HG03108 (cell line): ENCODE results near the gene SKAP1.

ENCODE experiments used
- ATAC-seq: cut with Tn5 transposase; IDR thresholded peaks from one replicate; pipeline ENCODE4 v1.9.1; 2021; ENCODE audit warnings: moderate library complexity; ENCODE audit not compliant: unreplicated experiment

The SKAP1 gene

DNA sequence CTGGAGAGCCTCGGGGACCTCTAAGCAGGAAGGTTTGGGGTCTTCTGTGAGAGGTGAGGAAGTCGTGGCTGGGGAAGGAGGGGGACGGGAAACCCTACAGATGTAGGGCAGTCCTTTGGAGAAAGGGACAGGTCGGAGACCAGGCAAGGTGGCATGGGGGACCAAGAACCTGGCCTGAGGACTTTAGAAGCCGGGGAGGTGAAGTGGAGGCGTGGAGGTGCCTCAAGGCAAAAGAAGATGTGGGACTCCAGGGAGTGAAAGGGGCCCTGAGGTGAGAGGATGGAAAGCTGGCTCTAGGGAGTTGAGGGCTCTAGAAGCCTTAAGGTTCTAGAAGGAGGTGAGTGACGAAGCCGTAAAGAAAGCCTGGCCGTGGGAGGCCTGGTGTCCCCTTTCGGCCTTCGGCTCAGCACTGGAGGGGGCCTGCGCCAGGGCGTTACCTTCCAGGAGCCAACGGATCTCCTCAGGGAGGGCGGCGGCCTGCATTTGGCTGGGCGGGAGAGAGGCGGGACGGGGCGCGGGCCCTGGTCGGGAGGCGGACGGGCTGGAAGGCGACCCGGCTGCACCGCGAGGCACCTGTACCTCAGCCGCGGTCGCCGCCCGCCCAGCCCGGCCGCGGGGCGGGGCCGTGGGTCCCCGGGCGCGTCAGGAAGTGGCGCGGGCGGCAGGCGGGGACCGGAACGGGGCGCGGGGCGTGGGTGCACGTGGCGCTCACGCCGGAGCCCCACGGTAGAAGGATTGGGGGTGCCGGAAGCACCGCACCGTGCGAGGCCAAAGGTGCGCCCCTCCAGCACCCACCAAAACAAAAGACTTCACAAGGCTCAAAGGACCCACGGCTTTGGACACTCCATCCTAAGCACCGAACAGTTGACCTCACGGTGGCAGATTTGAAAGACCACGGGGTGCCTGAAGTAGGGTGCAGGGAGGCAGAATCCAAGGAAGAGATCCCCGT, at the start of gene SKAP1:
Gene SKAP1 (minus strand): TSS at position 577 of the 949 bp plus-strand sequence.
- ATAC-seq: peak; percentile 53

DNA sequence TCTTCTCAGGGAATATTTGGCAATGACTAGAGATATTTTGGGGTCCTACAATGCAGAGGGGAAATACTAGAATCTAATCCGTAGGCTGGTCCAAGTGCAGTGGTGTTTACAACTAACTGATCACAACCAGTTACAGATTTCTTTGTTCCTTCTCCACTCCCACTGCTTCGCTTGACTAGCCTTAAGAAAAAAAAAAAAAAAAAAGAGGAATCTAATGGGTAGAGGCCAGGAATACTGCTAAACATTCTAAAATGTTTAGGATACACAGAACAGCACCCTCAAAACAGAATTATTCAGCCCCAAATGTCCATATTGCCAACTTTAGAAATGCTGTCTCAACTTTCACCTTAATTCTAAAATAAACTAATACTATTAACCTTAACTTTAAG, 49.0 kb upstream of the SKAP1 start:
- no peak for ATAC-seq

DNA sequence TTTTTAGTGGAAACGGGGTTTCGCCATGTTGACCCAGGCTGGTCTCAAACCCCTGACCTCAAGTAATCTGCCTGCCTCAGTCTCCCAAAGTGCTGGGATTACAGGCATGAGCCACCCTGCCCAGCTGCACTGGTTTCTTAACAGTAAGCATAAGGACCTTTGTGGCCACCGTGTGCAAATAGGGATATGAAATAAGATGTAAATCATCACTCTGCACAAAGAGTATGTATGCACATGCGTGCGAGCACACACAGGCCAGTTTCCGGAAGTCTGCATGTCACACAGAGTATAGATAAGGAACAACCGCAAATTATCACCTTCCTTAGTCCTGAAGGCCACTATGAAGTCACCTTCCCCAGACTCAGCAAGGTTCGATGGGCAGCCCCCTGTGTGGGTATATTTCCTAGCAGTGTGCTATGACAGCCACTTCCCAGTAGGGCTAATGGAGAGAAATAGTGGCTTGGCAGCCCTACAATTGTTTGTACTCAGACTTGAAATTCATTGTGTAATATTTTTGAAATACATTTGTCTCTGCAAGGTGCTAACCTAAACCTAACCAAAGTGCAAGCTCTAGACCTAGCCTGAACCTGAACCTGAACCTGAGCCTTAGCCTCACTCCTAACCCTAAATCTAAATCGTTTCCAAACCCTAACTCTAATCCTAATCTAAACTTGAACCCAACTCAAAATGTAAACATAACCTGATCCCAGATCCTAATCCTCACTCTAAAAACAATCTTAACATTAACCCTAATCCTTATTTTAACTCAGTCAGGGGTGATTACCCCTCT, 48.4 kb upstream of the SKAP1 start:
- ATAC-seq: peak; percentile 80

DNA sequence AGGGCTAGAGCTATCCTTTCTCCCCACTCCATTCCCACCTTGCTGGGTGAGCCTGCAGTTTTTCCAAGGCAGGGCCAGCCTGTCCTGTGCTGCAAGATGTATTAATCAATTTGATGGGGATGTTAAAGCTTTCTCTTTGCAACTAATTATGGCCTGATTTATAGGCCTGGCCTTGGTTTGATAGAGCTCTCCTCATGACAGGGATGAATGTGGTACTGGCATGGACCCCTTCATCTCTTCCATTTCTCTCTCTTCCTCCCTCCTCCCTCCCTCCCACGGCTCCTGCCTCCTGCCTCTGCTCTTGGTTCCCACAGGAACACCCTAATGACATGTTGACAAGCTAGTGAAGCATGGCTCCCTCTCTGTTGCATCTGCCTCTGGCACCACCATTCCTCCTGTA, 47.2 kb upstream of the SKAP1 start:
- ATAC-seq: no peak

DNA sequence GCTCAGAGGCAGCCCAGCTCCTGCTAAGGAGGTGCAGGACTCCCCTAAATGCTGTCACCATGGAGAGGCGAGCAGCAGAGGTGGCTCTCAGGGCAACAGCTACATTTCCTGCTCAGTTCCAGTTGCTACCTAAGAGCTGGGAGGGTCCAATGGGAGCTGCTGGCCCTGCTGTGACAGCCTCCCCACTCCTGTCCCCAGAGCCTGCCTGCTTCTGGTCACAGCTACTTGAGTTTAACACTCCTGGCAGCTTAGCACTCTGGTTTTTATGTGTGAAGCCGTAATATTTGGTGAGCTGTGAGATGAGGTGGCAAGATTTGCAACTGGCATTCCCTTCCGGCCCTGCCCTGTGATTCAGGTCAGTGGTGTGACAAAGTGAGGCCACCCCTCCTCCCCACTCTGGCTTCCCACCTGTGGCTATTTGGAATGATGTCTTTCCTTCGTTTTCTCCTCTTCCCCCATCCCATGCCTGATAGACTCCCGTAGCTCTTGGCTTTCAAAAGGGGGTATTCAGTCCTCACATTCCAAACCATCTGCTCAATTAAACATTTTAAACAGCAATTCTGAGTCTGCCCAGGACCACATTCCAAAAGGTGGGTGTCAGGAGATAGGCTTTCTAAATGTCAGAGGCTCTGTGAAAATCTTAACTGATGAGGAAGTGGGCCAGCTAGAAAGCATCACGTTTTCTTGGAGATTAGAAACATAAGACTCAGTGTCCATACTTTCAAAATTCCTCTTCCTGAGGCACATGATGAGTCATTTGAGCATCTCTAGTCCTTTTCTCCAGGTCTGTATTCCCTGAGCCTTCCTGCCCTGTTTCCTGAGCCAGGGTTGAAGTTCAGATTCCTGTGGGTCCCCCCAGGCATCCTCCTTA, 42.6 kb upstream of the SKAP1 start:
- ATAC-seq: no peak

DNA sequence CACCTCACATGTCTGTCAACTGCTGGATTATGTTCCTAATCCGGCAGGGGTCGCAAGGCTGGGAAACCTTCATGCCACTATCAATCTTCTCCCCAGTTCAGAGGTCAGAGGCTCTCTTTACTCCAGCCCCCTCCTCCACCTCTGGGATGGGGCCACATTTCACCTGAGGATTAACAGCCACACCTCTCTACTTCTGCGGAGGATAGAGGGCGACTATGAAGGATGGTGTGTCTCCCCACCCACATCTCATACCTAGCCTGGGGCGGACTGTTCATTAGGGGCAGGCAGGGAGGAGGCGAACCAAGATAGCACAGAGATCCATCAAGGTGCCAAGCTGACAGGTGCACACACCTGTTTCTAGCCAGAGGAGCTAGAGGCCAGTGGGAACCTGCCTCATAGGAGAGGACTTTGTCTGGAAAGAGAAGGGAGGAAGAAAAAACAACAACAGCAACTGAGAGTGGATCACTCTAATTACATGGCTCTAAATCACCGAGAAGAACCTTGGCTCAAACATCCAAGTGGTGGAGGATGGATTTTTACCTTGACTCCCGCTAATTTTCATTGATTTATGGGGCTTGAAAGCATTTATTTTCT, 41.9 kb upstream of the SKAP1 start:
- no peak for ATAC-seq

DNA sequence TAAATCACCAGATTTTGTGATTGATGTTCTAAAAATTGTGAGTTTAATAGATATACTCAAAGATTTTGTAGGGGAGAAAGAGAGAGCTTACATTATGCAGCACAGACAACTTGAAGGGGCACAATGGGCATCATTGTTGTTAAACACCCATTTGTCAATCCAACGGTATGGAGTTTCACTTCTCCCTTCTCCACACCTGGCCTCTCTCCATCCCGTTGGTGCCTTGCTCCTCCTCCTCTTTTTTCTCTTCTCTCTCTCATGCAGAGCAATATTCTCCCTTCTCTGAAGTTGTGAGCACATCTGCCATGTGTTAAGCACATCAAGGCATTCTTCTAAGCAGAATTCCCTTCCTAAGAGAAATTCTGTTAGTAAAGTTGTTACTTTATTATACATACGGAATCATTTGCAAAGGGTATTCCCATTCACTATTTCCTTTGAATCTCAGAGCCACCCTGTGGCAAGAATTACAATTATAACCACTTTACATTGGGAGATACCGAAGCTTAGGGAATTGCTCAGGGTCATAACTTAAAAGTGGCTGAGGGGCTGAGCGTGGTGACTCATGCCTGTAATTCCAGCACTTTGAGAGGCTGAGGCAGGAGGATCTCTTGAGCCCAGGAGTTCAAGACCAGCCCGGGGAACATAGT, 40.5 kb upstream of the SKAP1 start:
- ATAC-seq: no peak

DNA sequence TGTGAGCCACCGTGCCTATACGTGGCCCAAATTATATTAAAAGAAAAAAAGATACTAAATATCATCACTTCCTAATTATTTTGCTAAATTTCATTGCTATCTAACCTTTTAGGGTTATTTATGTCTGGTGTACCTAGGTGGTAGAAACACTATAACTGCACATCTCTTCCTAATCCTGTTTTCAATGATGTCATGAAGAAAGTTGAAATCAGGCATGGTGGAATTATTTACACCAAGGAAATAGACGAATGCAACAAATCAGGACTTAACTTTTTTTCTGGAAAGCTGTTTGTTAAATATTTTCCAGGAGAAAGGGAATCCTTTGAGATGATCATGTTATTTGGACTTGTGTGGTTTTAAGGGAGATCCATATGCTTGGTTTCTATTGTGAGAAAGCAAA, 39.2 kb upstream of the SKAP1 start:
- no peak for ATAC-seq

DNA sequence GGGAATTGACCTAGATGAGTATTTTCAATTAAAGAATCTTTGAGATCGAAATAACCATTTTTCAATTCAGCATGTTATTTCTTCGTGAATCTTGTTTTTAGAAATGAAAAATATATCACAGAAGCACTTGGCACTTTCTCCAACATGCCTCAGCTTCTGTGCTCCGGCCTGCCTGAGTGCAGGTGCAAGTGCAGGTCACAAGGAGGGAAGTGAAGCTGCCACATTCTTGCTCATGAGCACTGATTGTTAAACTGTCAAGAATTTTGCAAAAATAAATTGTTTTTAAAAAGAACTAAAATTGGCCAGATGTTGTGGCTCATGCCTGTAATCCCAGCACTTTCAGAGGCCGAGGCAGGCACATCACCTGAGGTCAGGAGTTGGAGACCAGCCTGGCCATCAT, 38.3 kb upstream of the SKAP1 start:
- no peak for ATAC-seq

DNA sequence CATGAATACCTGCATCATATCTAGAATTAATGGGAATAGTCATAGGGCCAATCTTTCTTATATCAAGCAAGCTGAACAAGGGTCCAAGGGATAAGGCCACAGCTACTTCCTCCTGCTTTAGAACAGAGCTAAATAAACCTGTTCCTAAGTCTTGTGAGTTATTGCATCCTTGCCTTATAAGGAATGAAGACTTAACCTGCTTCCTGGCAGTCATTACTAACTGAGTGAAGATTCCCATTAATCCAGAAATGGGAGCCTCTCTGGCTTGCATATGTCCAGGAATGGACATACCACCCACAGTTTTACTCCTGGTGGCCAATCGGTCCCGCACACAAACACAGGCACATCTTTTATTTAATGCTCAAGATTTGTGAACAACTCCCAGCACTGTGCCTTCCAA, 35.9 kb upstream of the SKAP1 start:
- no peak for ATAC-seq

DNA sequence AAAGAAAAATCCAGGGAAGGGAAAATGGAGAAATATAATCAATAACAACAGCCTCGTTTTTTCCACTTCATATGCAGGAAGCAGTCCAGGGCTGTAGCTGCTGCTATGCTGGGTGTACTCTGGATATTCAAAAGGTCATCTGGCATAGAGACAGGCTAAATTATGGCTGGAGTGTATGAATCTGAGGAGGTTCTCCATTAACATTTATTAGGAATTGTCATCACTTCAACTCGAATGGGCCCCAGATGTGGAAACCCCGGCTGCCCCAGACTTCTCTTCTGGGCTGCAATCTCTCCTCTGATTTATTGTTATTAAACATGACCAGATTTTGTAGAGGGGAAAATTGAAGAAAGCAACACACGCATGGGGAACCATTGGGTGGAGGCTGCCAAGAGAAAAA, 33.5 kb upstream of the SKAP1 start:
- ATAC-seq: no peak

DNA sequence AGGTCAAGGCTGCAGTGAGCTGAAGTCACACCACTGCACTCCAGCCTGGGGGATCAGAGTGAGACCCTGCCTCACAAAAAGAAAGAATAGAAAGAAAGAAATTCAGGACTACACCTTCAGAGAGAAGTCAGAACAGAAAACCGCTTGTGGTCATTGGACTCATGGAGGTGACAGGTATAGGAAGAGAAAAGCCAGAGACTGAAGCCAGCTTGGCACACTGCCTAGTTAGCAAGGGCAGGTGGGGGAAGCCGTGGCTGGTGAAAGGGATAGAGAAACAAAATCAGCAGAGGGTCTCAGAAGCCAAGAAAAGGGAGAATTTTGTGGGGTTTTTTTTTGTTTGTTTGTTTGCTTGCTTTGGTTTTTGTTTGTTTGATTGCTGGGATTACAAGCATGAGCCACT, 32.9 kb upstream of the SKAP1 start:
- no peak for ATAC-seq

DNA sequence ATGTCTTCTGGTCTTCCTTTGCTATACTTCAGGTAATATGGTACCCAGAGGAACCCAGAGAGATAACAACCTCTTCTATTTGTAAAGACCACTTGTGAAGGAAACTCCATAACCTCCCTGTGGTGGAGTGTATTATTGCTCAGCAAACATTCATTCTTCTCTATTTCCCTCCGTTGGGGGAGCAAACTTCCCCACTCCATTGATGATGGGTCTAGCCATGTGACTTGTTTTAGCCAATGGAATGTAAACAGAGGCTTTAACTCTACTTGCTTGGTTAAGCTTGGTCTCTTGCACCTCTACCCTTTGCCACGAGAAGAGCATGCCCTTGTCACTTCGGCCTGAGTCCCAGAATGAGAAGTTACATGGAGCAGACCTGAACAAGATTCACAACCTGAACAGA, 30.0 kb upstream of the SKAP1 start:
- ATAC-seq: no peak

DNA sequence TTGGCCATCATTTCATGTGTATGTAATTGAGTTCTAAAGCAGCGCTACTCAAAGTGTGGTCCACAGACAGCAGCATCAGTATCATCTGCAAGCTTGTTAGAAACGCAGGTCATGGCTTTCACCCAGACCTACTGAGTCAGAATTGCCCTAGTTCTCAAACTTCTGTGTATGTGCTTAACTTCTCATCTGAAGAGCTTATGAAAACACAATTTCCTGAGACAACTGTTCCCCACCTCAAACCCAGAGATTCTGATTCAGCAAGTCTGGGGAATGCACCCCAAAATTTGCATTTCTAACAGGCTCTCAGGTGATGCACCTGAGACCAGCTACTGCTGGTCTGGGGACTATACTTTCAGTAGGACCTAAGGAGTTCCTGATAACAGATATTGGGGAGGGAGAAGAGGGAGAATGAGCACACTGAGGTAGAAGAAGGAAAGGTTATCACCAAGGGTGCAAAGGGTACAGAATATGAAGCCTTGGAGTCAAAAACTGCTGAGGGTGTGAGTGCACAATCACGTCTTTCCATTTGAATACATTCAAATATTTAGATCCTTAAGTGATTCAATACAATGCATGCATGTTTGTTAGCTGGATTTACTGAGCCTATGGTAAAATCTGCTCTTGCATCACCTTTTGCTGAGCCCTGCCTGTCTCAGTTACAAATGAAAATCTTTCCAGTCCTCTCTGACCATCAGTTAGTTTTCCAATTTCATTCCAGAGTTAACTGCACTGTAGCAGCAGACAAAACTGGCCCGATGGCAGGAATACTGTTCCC, 29.2 kb upstream of the SKAP1 start:
- no peak for ATAC-seq

DNA sequence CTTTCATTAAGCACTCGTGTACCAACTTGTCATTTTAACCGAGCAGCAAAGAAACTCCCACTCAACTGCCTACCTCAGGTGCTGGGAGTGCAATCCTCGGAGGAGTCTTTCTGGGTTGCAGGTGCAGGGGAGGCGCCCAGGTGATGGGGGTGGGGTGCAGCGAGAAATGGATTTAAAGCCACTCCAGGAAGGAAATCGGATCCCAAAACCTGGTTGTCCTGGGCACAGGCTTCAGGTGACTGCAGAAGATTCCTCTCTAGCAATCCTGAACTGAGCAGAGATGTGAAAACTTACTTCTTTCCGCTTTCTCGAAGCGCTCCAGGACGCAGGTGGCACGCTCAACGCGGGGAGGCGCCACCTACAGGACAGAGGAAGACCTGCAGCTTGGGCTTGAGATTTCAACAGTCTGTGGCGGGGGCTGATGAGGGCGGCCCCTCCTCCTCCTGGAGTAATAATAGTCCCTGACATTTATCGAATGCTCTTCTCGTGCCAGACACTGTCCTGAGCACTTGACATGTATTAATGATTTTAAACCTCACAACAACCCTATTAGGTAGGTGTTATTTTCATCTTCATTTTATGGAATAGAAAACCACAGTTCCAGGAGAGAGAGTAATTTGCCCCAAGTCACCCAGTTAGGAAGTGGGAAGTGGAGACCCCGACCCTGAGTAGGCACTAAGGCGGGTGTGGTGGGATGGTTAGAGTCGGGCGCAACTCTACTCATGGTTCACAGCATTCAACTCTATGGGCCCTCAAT, 27.2 kb upstream of the SKAP1 start:
- ATAC-seq: peak; percentile 61

DNA sequence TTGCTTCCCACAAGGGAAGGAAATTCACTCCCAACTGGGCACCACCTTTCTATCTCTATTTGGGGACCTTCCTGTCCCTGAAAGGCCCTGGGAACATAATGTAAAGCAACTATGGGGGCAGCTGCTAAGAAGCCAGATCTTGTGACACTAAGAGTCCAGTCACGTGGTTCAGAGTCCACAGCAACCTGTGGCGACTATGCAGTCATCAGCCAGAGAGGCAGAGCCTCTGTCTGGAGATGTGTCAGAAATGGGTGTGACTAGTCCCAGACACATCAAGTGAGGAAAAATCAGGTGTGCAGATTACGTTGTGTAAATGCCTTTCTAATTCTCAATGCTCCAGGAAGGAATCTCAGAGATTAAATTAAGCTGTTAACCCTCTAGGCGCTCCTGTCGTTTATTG, 26.6 kb upstream of the SKAP1 start:
- no peak for ATAC-seq

DNA sequence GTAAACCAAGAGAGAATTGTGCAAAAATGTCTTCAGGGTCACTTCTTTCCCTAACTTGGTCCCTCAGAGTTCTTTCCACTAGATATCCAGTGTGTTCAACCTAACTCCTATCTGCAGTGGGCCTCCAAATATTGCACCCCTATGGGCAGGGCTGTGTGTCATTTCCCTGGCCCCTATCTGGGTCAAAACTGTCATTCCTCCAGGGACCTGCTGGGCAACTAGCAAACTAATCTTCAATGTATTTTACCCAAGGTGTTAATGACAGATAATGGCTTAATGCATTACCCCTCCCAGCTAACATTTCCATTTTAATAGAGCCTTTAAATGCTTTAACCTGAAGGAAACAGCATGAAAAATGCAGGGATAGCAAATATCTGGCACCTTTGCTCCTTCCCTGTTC, 25.8 kb upstream of the SKAP1 start:
- ATAC-seq: no peak

DNA sequence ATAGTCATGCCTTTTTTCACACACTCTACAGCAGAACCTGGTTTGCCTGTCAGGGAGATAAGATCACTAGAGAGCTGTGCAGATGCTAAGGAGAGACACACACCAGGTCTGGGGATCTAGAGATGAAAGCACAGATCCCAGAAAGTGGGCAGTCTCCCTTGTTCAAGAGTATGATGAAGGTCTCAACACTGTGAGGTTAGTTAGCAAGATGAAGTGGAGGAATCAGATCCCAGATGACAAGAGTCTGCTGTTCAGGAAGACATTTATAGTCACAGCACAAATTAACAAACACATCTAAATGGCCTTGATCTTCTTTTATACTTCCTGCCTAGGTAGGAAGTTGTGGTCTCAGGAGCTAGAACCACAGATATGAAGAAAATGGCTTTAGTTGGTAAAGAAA, 23.4 kb upstream of the SKAP1 start:
- ATAC-seq: no peak

DNA sequence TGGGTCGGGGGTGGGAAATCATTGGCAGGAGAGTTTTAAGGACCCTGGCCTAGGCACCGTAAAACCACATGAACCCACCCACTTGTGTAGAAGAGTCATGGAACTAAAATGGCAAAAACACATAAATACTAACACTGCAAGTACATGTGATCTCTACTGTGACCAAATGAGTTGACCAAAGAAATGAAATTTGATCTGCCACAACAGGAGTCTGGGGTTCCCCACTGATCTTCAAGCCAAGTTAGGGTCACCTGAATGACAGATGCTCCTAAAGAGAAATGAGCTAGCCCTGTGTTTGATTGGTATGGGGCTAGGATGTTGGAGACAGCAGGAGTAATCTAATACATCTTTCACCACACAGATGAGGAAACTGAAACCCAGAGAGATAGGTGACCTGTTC, 21.5 kb upstream of the SKAP1 start:
- ATAC-seq: no peak
